Tibial nerve (tissue), 4 donors: ENCODE results near the gene KCNQ1.

Experiments
- EP300 ChIP-seq, 2 donors: sonication (generic); formaldehyde crosslinking; IDR thresholded peaks; one replicate each; pipeline ENCODE4 v1.6.1; 2017; ENCODE audit warnings: antibody characterized with exemption in 2 of 2, mild to moderate bottlenecking in 1 of 2
- POLR2A ChIP-seq, 2 donors: fragments of 450-650 bp; IDR thresholded peaks; one replicate each; pipeline ENCODE4 v1.6.1; 2017; ENCODE audit warnings: antibody characterized with exemption in 2 of 2, mild to moderate bottlenecking in 2 of 2, moderate library complexity in 2 of 2
- TF ChIP-seq, protein P1 (sequence below), 5 experiments: fragments of 200-600 bp in 3 of 5; fragments of 450-650 bp in 2 of 5; sonication (generic) in 3 of 5; IDR thresholded peaks; one replicate each; pipeline ENCODE4 v1.5.1; 2016 to 2019; ENCODE audit warnings: antibody characterized with exemption in 5 of 5, mild to moderate bottlenecking in 3 of 5, moderate library complexity in 2 of 5

DNA sequence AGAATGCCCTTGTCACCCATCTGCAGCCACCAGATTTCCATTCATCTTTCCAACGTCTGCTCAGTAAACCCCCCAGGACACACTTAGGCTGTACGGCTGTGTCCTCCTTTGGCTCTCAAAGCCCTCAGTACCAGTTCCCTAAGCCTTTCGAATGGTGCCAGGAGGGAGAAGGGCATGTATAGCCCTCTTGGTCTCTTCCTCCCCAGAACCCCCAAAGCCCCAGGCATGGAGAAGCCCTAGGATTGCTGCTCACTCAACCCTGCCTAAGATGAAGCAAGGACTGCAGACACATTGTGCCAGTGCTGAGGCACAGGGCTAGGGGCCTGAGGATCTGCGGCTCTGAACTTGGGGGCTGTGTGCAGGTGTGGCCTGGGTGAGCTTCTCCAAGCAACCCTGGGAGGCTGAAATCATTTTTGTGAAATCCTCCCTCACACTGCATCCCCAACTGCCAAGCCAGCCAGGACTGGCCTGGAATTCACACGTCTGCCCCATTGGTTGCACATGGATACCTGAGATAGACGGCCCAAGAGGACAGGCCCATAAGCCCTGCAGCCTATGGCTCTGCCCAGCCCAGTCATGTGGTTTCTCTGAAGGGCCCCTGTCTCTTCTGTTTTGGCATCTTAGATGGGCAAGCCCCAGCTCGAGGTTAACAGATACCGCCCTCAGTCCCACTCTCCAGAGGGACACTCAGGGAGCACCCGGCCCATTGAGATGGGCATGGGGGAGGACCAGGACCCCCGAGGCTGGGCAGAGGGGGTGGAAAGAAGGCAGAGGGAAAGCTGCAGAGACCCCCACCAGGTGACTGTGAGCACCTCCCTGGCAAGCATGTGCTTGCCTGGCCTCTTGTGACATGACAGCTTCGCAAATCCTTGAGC is 221.0 kb downstream of the KCNQ1 start:
- TF ChIP-seq, protein P1, sequence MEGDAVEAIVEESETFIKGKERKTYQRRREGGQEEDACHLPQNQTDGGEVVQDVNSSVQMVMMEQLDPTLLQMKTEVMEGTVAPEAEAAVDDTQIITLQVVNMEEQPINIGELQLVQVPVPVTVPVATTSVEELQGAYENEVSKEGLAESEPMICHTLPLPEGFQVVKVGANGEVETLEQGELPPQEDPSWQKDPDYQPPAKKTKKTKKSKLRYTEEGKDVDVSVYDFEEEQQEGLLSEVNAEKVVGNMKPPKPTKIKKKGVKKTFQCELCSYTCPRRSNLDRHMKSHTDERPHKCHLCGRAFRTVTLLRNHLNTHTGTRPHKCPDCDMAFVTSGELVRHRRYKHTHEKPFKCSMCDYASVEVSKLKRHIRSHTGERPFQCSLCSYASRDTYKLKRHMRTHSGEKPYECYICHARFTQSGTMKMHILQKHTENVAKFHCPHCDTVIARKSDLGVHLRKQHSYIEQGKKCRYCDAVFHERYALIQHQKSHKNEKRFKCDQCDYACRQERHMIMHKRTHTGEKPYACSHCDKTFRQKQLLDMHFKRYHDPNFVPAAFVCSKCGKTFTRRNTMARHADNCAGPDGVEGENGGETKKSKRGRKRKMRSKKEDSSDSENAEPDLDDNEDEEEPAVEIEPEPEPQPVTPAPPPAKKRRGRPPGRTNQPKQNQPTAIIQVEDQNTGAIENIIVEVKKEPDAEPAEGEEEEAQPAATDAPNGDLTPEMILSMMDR (IDR thresholded peaks at IDR 0.05), result no peak
- no peak for TF ChIP-seq POLR2A (IDR thresholded peaks at IDR 0.05)
- no peak for TF ChIP-seq EP300 (IDR thresholded peaks at IDR 0.05)
